PC-3 (cell line): ENCODE measurements around the gene SINHCAF. TPM values are rescaled to one million over a fixed set of nuclear protein-coding genes. Genes with fewer than 3 reads are reported as not detected.

Source experiments
- ATAC-seq: fragments of 200-7000 bp; cut with Tn5 transposase; 2 replicates; pipeline ENCODE4 v1.9.1; 2020; ENCODE audit warnings: mild to moderate bottlenecking, moderate library complexity
- BruUV-seq: library from RNA; stranded (reverse); fragments of 400-500 nt; replicated peaks from 2 replicates; lab custom pipeline; 2021; lab: Mats Ljungman, UMichigan
- CTCF ChIA-PET: fragments of 300-600 bp; sonication (Branson Sonifier 250); formaldehyde crosslinking; loops from one replicate; lab custom pipeline; 2022; ENCODE audit warnings: antibody characterized with exemption; lab: Charles Lee
- POLR2A ChIA-PET: fragments of 300-600 bp; sonication (Branson Sonifier 250); formaldehyde crosslinking; loops from one replicate; lab custom pipeline; 2022; ENCODE audit warnings: antibody characterized with exemption; ENCODE audit not compliant: unreplicated experiment; lab: Charles Lee
- DNase-seq: peaks from one replicate; pipeline ENCODE4 v3.0.0-alpha.2; 2015
- H2AFZ ChIP-seq: fragments of 300-600 bp; sonication (generic); 2 replicates; pipeline ENCODE4 v1.6.0; 2016; ENCODE audit warnings: antibody characterized with exemption, low read length
- H3F3A ChIP-seq: fragments of 300-600 bp; sonication (generic); one replicate; pipeline ENCODE4 v1.6.0; 2017; ENCODE audit warnings: antibody characterized with exemption, low read length, control low read depth, mild to moderate bottlenecking; ENCODE audit not compliant: unreplicated experiment
- H3K27ac ChIP-seq: fragments of 300-600 bp; sonication (generic); 2 replicates; pipeline ENCODE4 v1.5.1; 2016; ENCODE audit warnings: mild to moderate bottlenecking, low read length
- H3K27me3 ChIP-seq: fragments of 300-600 bp; sonication (generic); 2 replicates; pipeline ENCODE4 v1.6.1; 2016; ENCODE audit warnings: low read length, mixed read lengths
- H3K36me3 ChIP-seq: fragments of 300-600 bp; sonication (generic); 2 replicates; pipeline ENCODE4 v1.6.1; 2016; ENCODE audit warnings: low read depth, mixed run types, low read length, mixed read lengths
- H3K4me1 ChIP-seq: fragments of 300-600 bp; sonication (generic); 2 replicates; pipeline ENCODE4 v1.5.1; 2016; ENCODE audit warnings: low read length; ENCODE audit not compliant: insufficient read depth
- H3K4me2 ChIP-seq: fragments of 300-600 bp; sonication (generic); 2 replicates; pipeline ENCODE4 v1.6.0; 2016; ENCODE audit warnings: low read length
- H3K4me3 ChIP-seq: fragments of 300-600 bp; sonication (generic); 2 replicates; pipeline ENCODE4 v1.5.1; 2016; ENCODE audit warnings: mild to moderate bottlenecking, low read length, mixed read lengths
- H3K79me2 ChIP-seq: fragments of 300-600 bp; sonication (generic); 2 replicates; pipeline ENCODE4 v1.6.1; 2017; ENCODE audit warnings: low read length, mixed read lengths
- H3K9ac ChIP-seq: fragments of 300-600 bp; sonication (generic); 2 replicates; pipeline ENCODE4 v1.6.0; 2016; ENCODE audit warnings: mild to moderate bottlenecking, low read length
- H3K9me2 ChIP-seq: fragments of 300-600 bp; sonication (generic); replicated peaks from 2 replicates; pipeline ENCODE4 v1.6.1; 2016; ENCODE audit warnings: mixed run types, low read length, mixed read lengths
- H3K9me3 ChIP-seq: fragments of 300-600 bp; sonication (generic); 2 replicates; pipeline ENCODE4 v1.6.1; 2016; ENCODE audit warnings: low read length, mixed read lengths
- H4K20me1 ChIP-seq: fragments of 300-600 bp; sonication (generic); 2 replicates; pipeline ENCODE4 v1.6.1; 2016; ENCODE audit warnings: low read length, mixed read lengths
- EZH2 ChIP-seq: fragments of 300-600 bp; sonication (generic); IDR thresholded peaks from one replicate; pipeline ENCODE4 v1.6.1; 2017; ENCODE audit warnings: antibody characterized with exemption, mild to moderate bottlenecking, low read length; ENCODE audit not compliant: unreplicated experiment
- EZH2phosphoT487 ChIP-seq: fragments of 300-600 bp; sonication (generic); IDR thresholded peaks from 2 replicates; pipeline ENCODE4 v1.6.1; 2018; ENCODE audit warnings: mild to moderate bottlenecking, antibody characterized with exemption, low read length, borderline replicate concordance
- intact Hi-C: fragments of 100-400 bp; cut with micrococcal nuclease; formaldehyde crosslinking; loops from 2 replicates; pipeline ENCODE4 v1.9.0; 2023
- total RNA-seq: library from RNA; depleted of rRNA; stranded (reverse); fragments of >200 nt; gene quantifications from 2 replicates; pipeline ENCODE4 v1.2.3, GENCODE V29; 2014
- TF ChIP-seq, protein P1 (sequence below): fragments of 300-600 bp; sonication (generic); conservative IDR thresholded peaks from 2 replicates; pipeline ENCODE4 v1.5.1; 2017; ENCODE audit warnings: antibody characterized with exemption, low read depth, mild to moderate bottlenecking, low read length

Gene SINHCAF
- total RNA-seq, 1 experiment from 2014 or later, result 32.0 TPM

DNA sequence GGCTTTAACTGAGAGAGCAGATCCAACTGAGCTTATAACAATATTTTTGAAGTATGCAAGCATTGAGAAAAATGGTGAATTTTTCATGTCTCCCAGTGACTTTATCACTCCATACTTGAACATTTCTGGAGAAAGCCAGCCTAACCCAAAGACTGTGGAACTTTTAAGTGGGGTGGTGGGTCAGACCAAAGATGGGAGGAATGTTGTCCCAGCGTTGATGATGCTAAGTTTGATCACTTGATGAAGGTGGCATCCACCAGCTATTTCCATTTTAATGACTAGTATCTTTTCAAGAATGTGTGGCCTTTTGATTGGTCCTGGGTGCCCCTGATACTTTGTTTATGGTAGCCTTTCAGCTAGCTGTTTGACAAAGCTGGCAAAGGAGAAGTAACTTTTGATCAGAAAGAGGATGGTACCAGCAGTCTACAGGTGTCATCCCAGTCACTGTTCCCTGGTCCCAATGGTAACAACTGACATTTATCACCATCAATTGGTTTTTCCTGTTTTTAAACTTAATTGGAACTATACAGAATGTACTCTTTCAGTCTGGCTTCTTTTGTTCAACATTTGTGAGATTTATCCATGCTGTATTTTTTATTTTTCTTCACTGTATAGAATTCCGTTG is 14.2 kb downstream of the SINHCAF start:
- H3K27me3 ChIP-seq, result no peaks in the 10 kb centered on the region
- no peaks in the 10 kb centered on the region for H3K9me3 ChIP-seq
- H3K9ac ChIP-seq, result no peak overlapping the region
- no peak for DNase-seq
- peaks cover 7% of the 10 kb centered on the region; the same call in 1 of the 2 replicates for H3K36me3 ChIP-seq
- intact Hi-C loops, result no loop called here
- no peak overlapping the region for H3K4me2 ChIP-seq
- BruUV-seq, result no TSS peak
- H4K20me1 ChIP-seq, result peaks cover 60% of the 10 kb centered on the region
- peaks cover 100% of the 10 kb centered on the region for H3K79me2 ChIP-seq
- H3K4me1 ChIP-seq, result peaks cover 4% of the 10 kb centered on the region; the same call in 1 of the 2 replicates
- no peak for ATAC-seq
- no peak overlapping the region for H3K27ac ChIP-seq
- CTCF ChIA-PET, result no interaction called here
- TF ChIP-seq EZH2phosphoT487 (no peak), EZH2 (no peak)
- TF ChIP-seq, protein P1, sequence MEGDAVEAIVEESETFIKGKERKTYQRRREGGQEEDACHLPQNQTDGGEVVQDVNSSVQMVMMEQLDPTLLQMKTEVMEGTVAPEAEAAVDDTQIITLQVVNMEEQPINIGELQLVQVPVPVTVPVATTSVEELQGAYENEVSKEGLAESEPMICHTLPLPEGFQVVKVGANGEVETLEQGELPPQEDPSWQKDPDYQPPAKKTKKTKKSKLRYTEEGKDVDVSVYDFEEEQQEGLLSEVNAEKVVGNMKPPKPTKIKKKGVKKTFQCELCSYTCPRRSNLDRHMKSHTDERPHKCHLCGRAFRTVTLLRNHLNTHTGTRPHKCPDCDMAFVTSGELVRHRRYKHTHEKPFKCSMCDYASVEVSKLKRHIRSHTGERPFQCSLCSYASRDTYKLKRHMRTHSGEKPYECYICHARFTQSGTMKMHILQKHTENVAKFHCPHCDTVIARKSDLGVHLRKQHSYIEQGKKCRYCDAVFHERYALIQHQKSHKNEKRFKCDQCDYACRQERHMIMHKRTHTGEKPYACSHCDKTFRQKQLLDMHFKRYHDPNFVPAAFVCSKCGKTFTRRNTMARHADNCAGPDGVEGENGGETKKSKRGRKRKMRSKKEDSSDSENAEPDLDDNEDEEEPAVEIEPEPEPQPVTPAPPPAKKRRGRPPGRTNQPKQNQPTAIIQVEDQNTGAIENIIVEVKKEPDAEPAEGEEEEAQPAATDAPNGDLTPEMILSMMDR, result no peak
- no peaks in the 10 kb centered on the region for H3K9me2 ChIP-seq
- H2AFZ ChIP-seq, result no peak overlapping the region
- no peak overlapping the region for H3K4me3 ChIP-seq
- POLR2A ChIA-PET, result no interaction called here
- H3F3A ChIP-seq, result no peaks in the 10 kb centered on the region

DNA sequence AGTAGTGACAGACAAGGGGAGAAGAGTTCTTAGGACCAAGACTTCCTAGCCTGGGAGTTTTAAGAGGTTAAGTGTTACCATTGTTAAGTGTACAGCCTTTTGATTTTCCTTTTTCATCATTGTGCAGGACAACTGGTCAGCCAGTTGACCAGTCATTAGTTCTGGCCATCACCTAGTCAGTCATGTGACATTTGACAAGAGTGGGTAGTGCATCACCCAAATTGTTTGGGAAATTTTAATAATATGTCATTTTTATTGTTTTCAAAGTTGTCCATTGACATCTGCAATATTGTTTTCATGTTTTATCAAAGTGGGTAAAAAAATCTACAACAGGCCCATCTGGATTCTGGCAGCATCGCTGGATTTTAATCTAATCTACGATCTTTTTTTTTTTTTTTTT is 15.5 kb downstream of the SINHCAF start:
- Histone ChIP-seq H3K4me1 (peaks cover 4% of the 10 kb centered on the region; the same call in 1 of the 2 replicates), H3K4me2 (no peak overlapping the region), H3K27ac (no peak overlapping the region), H3K9ac (no peak overlapping the region), H4K20me1 (peaks cover 59% of the 10 kb centered on the region), H3K36me3 (peaks cover 7% of the 10 kb centered on the region; the same call in 1 of the 2 replicates), H3K9me3 (no peaks in the 10 kb centered on the region), H3F3A (no peaks in the 10 kb centered on the region), H3K79me2 (peaks cover 100% of the 10 kb centered on the region), H3K4me3 (no peak overlapping the region), H3K27me3 (no peaks in the 10 kb centered on the region), H2AFZ (no peak overlapping the region), H3K9me2 (no peaks in the 10 kb centered on the region)
- TF ChIP-seq EZH2 (no peak), EZH2phosphoT487 (no peak)
- TF ChIP-seq, protein P1, result no peak
- intact Hi-C loops, result no loop called here
- ChIA-PET CTCF (no interaction called here), POLR2A (no interaction called here)
- BruUV-seq, result no TSS peak
- ATAC-seq (no peak), DNase-seq (no peak)

DNA sequence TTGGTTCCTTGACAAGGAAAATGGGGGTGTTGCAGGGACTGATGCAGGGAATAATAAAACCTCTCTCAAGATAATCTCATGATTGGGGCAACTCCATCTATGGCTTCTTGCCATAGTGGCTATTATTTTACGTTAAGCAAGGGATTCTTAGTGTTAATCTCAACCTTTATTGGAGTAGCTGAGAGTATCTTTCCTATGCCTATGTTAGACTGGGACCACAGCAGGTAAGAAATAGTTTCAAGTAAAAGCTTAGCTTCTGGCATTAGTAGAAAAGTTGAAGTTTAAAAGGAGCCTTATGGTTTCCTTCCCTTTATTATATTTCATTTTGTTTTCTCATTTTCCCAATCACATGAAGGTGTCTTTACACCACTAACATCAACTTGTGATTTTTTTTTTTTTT is 16.7 kb downstream of the SINHCAF start:
- no peak for DNase-seq
- intact Hi-C loops, result no loop called here
- no peaks in the 10 kb centered on the region for H3K27me3 ChIP-seq
- peaks cover 100% of the 10 kb centered on the region for H3K79me2 ChIP-seq
- no peak overlapping the region for H3K4me3 ChIP-seq
- no peaks in the 10 kb centered on the region for H3K9me2 ChIP-seq
- H3K9ac ChIP-seq, result no peak overlapping the region
- H4K20me1 ChIP-seq, result peaks cover 47% of the 10 kb centered on the region
- BruUV-seq, result no TSS peak
- CTCF ChIA-PET, result no interaction called here
- H3K9me3 ChIP-seq, result no peaks in the 10 kb centered on the region
- no peak for ATAC-seq
- POLR2A ChIA-PET, result no interaction called here
- no peaks in the 10 kb centered on the region for H3F3A ChIP-seq
- H3K4me2 ChIP-seq, result no peak overlapping the region
- H3K36me3 ChIP-seq, result peaks cover 10% of the 10 kb centered on the region; the same call in 1 of the 2 replicates
- H2AFZ ChIP-seq, result no peak overlapping the region
- no peak overlapping the region for H3K27ac ChIP-seq
- TF ChIP-seq EZH2, result no peak
- TF ChIP-seq, protein P1, result no peak
- no peak for TF ChIP-seq EZH2phosphoT487
- H3K4me1 ChIP-seq, result peaks cover 4% of the 10 kb centered on the region; the same call in 1 of the 2 replicates
